GM23248 (cell line): ENCODE results near the gene ANO10. TPM values are rescaled to one million over a fixed set of nuclear protein-coding genes. Genes with fewer than 3 reads are reported as not detected.

Experiments
- DNase-seq: peaks from one replicate; pipeline ENCODE4 v3.0.0-alpha.2; 2015
- H2AFZ ChIP-seq: fragments of 200-600 bp; sonication (generic); 2 replicates; pipeline ENCODE4 v1.6.1; 2016; ENCODE audit warnings: antibody characterized with exemption
- H3F3A ChIP-seq: fragments of 200-600 bp; sonication (generic); 2 replicates; pipeline ENCODE4 v1.6.1; 2016; ENCODE audit warnings: mild to moderate bottlenecking, antibody characterized with exemption, mixed run types; ENCODE audit not compliant: insufficient read depth
- H3K27ac ChIP-seq: fragments of 200-600 bp; sonication (generic); 2 replicates; pipeline ENCODE4 v1.5.1; 2016; ENCODE audit warnings: mild to moderate bottlenecking
- H3K27me3 ChIP-seq: fragments of 200-600 bp; sonication (generic); replicated peaks from 2 replicates; pipeline ENCODE4 v1.6.1; 2016; ENCODE audit warnings: mild to moderate bottlenecking; ENCODE audit not compliant: insufficient read depth
- H3K36me3 ChIP-seq: fragments of 200-600 bp; sonication (generic); 2 replicates; pipeline ENCODE4 v1.6.1; 2016; ENCODE audit warnings: low read depth, mild to moderate bottlenecking
- H3K4me1 ChIP-seq: fragments of 200-600 bp; sonication (generic); 2 replicates; pipeline ENCODE4 v1.6.1; 2016; ENCODE audit warnings: mild to moderate bottlenecking; ENCODE audit not compliant: insufficient read depth
- H3K4me2 ChIP-seq: fragments of 200-600 bp; sonication (generic); one replicate; pipeline ENCODE4 v1.6.1; 2016; ENCODE audit warnings: mild to moderate bottlenecking; ENCODE audit not compliant: unreplicated experiment
- H3K4me3 ChIP-seq: fragments of 200-600 bp; sonication (generic); 2 replicates; pipeline ENCODE4 v1.5.1; 2016; ENCODE audit warnings: mild to moderate bottlenecking
- H3K79me2 ChIP-seq: fragments of 200-600 bp; sonication (generic); 2 replicates; pipeline ENCODE4 v1.6.1; 2016; ENCODE audit warnings: mild to moderate bottlenecking; ENCODE audit not compliant: insufficient read depth
- H3K9ac ChIP-seq: fragments of 200-600 bp; sonication (generic); 2 replicates; pipeline ENCODE4 v1.6.1; 2016; ENCODE audit warnings: mild to moderate bottlenecking
- H3K9me2 ChIP-seq: fragments of 200-600 bp; sonication (generic); 2 replicates; pipeline ENCODE4 v1.6.1; 2016; ENCODE audit warnings: mixed run types, mild to moderate bottlenecking, moderate library complexity; ENCODE audit not compliant: insufficient read depth
- H3K9me3 ChIP-seq: fragments of 200-600 bp; sonication (generic); one replicate; pipeline ENCODE4 v1.6.1; 2017; ENCODE audit warnings: low read depth
- H4K20me1 ChIP-seq: fragments of 200-600 bp; sonication (generic); 2 replicates; pipeline ENCODE4 v1.6.0; 2016; ENCODE audit not compliant: insufficient read depth
- EZH2 ChIP-seq: fragments of 200-600 bp; sonication (generic); IDR thresholded peaks from 2 replicates; pipeline ENCODE4 v1.6.1; 2018; ENCODE audit warnings: antibody characterized with exemption, mild to moderate bottlenecking; ENCODE audit not compliant: insufficient read depth, poor library complexity, severe bottlenecking
- EZH2phosphoT487 ChIP-seq: fragments of 200-600 bp; sonication (generic); IDR thresholded peaks from 2 replicates; pipeline ENCODE4 v1.6.1; 2018; ENCODE audit warnings: antibody characterized with exemption, moderate library complexity, mild to moderate bottlenecking, low read depth; ENCODE audit not compliant: insufficient read depth
- WGBS, 2 experiments: methylation state at CpG; one replicate each; pipeline ENCODE4 v1.1.6; 2015 to 2017; ENCODE audit warnings: low lambda C conversion rate in 2 of 2, low coverage in 1 of 2; ENCODE audit errors: missing lambda C conversion rate in 2 of 2; 5-methylcytosine and 5-hydroxymethylcytosine counted together
- in situ Hi-C: fragments of 300-500 bp; cut with MboI; formaldehyde crosslinking; loops from 2 replicates; pipeline ENCODE4 v1.15.0; 2020
- polyA plus RNA-seq: library from polyadenylated mRNA; unstranded; fragments of >200 nt; fragmentation: Nextera tagmentation; extraction: Ambion mirVana; gene quantifications from 2 replicates; pipeline ENCODE4 v1.2.1, GENCODE V29; 2016
- total RNA-seq: library from RNA; depleted of rRNA; stranded (reverse); fragments of >200 nt; shearing (Covaris generic); gene quantifications from 2 replicates; pipeline ENCODE4 v1.2.3, GENCODE V29; 2014

Gene ANO10
- total and polyA plus RNA-seq, 2 experiments from 2014 or later = 51.1 to 73.2 TPM

DNA sequence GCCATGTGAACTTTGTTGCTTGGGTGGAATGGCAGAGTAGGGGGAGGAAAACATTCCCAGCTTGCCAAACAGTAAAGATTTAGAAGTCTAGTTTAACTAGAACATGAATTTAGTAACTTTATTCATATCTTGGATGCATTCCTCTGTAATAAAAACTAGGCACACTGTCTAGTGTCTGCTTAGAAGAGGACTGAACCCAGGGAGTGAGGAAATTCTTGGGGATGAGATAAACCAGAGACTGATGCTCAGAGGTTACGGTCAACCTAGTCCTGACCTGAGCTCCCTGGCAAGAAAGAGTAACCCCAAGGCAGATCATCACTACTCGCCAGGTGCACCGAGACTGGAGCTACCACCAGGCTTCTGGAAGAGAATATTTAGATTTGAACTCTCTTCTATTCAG is 277.3 kb downstream of the ANO10 start:
- in situ Hi-C loops = no loop called here
- DNase-seq = no peak
- Histone ChIP-seq H3K9me3 (no peaks in the 10 kb centered on the region), H3K4me3 (no peak overlapping the region), H3K27me3 (no peaks in the 10 kb centered on the region), H2AFZ (no peak overlapping the region), H3K4me2 (no peak overlapping the region), H3K9ac (no peak overlapping the region), H3K79me2 (peaks cover 8% of the 10 kb centered on the region; the same call in 1 of the 2 replicates), H3K9me2 (no peaks in the 10 kb centered on the region), H3K36me3 (peaks cover 23% of the 10 kb centered on the region), H4K20me1 (no peaks in the 10 kb centered on the region; the same call in 1 of the 2 replicates), H3K4me1 (peaks cover 12% of the 10 kb centered on the region), H3K27ac (no peak overlapping the region), H3F3A (no peaks in the 10 kb centered on the region)
- WGBS, 2 experiments = 98 to 100% methylated on average over 3 of the region's 3 CpGs
- TF ChIP-seq EZH2 = no peak
- no peak for TF ChIP-seq EZH2phosphoT487

DNA sequence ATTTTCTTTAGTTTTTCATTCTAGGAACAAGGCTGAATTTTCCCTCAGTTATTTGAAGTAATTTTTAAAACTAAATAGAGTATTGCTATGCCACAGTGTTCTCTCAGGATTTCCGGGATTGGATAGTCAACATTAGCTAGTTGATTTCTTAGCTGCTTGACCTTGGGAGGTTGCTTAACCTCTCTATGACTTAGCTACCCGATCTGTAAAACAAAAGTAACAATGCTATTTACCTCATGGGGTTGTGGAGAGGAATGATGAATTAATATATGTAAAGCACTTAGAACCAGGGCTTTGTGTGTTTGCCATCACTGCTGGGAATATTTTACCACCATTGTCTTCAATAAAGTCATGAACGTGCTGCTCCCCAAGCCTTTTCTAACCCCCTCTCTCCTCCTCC is 278.0 kb downstream of the ANO10 start:
- H2AFZ ChIP-seq = no peak overlapping the region
- in situ Hi-C loops = no loop called here
- no peaks in the 10 kb centered on the region for H3K9me3 ChIP-seq
- H3F3A ChIP-seq = no peaks in the 10 kb centered on the region
- DNase-seq = no peak
- no peak overlapping the region for H3K4me2 ChIP-seq
- peaks cover 24% of the 10 kb centered on the region for H3K36me3 ChIP-seq
- TF ChIP-seq EZH2phosphoT487 = no peak
- TF ChIP-seq EZH2 = no peak
- peaks cover 12% of the 10 kb centered on the region for H3K4me1 ChIP-seq
- H3K9me2 ChIP-seq = no peaks in the 10 kb centered on the region
- H3K9ac ChIP-seq = no peak overlapping the region
- peaks cover 11% of the 10 kb centered on the region; the same call in 1 of the 2 replicates for H3K79me2 ChIP-seq
- WGBS, 2 experiments = 62 to 65% methylated on average over 3 of the region's 3 CpGs
- no peak overlapping the region for H3K4me3 ChIP-seq
- no peaks in the 10 kb centered on the region for H3K27me3 ChIP-seq
- H4K20me1 ChIP-seq = no peaks in the 10 kb centered on the region; the same call in 1 of the 2 replicates
- H3K27ac ChIP-seq = no peak overlapping the region

DNA sequence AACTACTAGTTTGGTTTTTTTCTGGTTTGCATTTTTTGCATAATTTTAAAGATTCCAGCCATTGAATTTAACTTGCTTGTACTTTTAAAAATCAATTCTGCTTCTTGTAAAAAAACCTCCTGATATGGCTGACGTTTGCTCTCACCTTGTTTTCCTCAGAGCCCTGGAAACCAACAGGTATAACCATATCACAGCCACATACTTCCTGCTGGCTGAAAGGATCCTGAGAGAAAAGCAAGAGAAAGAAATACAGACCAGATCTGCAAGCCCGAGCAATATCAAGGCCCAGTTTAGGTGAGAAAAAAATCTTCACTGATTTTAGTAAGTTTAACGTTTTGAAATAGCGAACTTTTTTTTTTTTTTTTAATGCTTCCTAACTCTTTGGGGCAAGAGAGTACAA is 278.6 kb downstream of the ANO10 start:
- H3K4me2 ChIP-seq = no peak overlapping the region
- no peak for DNase-seq

DNA sequence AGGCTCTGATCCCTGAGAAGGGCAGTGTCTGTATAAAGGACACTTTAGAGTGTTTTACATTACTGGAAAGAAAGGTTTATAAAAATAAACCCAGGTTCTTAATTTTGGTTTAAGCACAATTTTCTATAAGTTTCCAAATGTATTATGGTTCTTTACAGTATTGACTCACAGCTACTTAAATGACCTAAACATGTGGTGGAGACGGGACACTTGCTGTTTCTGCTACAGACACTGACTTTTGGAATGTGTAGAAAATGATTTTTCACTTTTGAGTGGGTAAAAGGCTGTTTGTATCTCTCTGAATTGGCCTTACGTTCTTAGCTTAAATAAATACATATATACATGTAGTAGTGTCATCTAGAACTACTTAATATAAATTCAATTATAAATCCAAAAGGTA is 280.0 kb downstream of the ANO10 start:
- H3K9me3 ChIP-seq = no peaks in the 10 kb centered on the region
- H2AFZ ChIP-seq = no peak overlapping the region
- H3K9me2 ChIP-seq = no peaks in the 10 kb centered on the region
- H3F3A ChIP-seq = no peaks in the 10 kb centered on the region
- TF ChIP-seq EZH2 = no peak
- TF ChIP-seq EZH2phosphoT487 = no peak
- no peak overlapping the region for H3K4me3 ChIP-seq
- peaks cover 30% of the 10 kb centered on the region for H3K36me3 ChIP-seq
- H3K4me2 ChIP-seq = no peak overlapping the region
- peaks cover 12% of the 10 kb centered on the region for H3K4me1 ChIP-seq
- DNase-seq = no peak
- WGBS, 2 experiments = 92 to 93% methylated on average over 2 of the region's 2 CpGs
- H4K20me1 ChIP-seq = no peaks in the 10 kb centered on the region; the same call in 1 of the 2 replicates
- H3K27ac ChIP-seq = no peak overlapping the region
- in situ Hi-C loops = no loop called here
- H3K79me2 ChIP-seq = peaks cover 26% of the 10 kb centered on the region; the same call in 1 of the 2 replicates
- no peak overlapping the region for H3K9ac ChIP-seq
- no peaks in the 10 kb centered on the region for H3K27me3 ChIP-seq

More for the DNA sequence above, 278.6 kb downstream of the ANO10 start:
- Histone ChIP-seq H3K27me3 (no peaks in the 10 kb centered on the region), H3K79me2 (peaks cover 17% of the 10 kb centered on the region; the same call in 1 of the 2 replicates), H3K9me3 (no peaks in the 10 kb centered on the region), H3K9ac (no peak overlapping the region), H3K4me1 (peaks cover 12% of the 10 kb centered on the region), H2AFZ (no peak overlapping the region), H3K9me2 (no peaks in the 10 kb centered on the region), H3K36me3 (peaks cover 24% of the 10 kb centered on the region), H4K20me1 (no peaks in the 10 kb centered on the region; the same call in 1 of the 2 replicates), H3K27ac (no peak overlapping the region), H3F3A (no peaks in the 10 kb centered on the region), H3K4me3 (no peak overlapping the region)
- in situ Hi-C loops = no loop called here
- TF ChIP-seq EZH2phosphoT487 (no peak), EZH2 (no peak)
- WGBS, 2 experiments = 94 to 97% methylated on average over 4 of the region's 4 CpGs
